CD4-positive, alpha-beta T cell treated with Interleukin-17A for 1 hour (primary cell): ENCODE results near the gene TBC1D10A.

ENCODE experiments used
- DNase-seq: peaks from one replicate; pipeline ENCODE4 v3.0.0-alpha.2; 2020

Gene TBC1D10A

DNA sequence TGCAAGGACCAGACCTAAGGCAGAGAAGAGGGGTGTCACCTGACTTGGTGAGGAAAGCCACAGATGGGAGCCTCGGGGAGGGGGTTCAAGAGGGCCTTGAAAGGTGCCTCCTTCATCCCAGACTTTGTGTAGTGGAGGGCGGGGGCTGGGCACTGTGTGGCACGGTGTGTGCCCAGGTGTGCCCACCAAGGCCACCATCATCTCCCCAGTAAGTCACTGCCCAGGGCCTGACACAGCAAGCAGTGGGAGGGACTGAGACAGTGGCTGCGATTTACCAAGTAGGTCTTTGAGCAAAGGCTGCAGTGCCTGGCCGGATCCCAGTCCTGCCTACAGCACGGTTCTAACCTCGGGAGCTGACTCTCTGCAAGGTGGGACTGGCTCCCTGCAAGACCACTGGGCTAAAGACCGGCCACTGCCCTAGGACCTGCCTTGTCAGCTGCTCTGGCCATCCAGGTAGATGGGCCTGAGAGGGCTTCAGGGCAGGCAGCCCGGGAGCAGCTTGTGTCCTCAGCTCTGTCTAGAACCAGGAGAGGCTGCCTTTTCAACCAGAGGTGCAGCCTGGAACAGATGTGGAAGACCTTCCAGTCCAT is 61.5 kb downstream of the TBC1D10A start:
- DNase-seq, result no peak

DNA sequence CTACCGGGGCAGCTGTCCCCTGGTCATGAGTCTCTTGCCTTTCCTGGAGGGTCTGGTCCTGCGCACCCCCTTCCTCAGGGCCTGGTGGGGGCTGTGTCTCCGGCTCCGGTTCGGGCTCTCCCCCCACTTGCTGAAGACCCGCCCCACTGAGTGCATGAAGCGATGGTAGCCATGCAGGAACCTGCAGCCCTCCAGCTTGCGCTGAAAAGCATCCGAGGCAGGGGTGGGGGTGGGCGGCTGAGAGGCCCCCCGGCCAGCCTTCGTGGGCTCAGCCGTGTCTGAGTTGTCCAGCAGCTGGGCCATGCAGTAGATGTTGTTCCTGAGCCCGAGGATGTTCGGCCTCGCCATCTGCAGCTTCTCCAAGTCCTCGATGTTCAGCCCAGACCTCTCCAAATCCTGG is 62.9 kb downstream of the TBC1D10A start:
- no peak for DNase-seq

DNA sequence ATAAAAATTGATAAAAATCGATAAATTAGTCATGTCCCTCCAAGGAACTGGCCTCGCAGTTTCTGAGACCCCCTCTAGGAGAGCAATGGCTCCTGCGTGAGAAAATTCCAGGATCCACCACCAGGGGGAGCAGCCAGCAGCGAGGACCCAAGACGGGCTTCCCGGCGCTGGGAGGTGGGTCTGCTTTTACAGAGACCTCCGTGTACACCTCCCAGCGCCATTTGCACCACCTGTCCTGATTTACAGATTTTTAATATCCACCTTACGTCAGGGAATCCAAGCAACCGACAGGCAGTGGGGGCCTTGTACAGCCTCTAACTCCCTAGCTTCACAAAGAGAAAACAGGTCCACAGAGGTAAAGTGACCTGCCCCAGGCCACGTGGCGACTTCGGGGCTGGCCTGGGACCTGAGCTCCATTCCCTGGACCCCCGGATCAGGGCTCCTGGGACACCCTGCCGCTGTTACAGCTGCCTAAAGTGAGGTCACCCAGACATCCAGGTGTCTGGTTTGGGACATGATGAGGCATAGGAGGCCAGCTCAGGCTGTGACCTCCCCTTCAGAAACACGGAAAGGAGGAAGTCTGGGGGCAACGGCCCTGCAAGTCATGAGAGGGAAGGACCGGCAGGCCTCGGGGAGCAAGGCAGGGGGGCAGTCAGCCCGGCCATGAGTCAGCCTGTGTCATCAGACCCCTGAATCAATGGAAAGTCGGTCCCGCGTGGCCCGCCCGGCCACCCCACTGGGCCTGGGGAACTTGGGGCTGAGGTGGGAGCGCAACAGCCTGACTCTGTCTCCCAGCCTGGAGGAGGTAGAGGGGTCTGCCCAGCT is 63.6 kb downstream of the TBC1D10A start:
- DNase-seq, result peak; percentile 81

DNA sequence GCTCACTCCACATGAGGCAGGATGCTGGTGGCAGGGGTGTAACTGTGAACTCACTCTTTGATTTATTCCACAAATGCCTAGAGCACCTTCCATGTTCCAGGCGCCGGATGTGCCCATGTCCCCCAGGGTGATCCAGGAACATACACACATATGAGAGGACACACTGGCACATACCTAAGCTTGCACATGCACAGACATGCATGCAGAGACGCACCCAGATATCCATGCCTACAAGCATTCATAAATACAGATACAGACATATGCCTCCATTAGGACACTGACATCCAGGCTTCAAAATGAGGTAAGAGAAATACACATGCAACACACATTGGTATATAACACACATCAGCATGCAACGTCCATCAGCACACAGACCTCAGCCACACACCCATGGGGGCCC is 64.6 kb downstream of the TBC1D10A start:
- no peak for DNase-seq

DNA sequence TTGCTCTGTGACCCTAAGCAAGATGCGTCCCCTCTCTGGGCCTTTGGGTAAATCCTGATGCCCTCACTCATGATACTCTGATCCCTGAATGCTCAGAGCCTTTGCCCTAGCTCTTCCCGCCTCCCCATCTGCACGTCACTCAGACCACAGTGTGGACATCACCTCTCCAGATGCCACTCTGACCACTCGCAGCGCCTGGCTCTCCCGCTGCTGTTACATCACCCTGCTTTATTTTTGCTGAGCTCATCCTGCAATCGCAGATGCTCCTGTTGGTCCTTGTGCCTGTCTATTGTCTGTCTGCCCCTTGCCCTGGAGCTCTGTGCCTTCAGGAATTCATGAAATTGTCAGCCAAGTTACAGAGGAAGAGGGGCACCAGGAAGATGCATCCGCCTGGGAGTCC is 65.6 kb downstream of the TBC1D10A start:
- no peak for DNase-seq

DNA sequence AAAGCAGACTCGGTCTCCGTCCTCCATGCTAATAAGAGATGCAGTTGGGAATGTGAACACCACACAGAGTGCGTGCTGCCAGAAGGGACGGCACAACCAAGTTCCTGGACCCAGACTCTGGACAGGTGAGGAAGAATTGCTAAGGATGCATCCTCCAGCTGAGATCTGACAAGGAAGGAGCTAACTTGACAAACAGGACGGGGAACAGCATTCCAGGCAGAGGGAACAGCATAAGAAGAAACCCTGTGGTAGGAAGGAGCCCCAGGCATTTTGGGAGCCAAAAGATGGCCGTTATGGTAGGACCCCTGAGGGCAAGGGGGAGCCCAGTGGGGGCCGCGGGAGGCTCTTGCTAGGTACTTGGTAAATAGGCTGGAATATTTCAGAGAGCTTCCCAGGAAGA is 66.1 kb downstream of the TBC1D10A start:
- no peak for DNase-seq

DNA sequence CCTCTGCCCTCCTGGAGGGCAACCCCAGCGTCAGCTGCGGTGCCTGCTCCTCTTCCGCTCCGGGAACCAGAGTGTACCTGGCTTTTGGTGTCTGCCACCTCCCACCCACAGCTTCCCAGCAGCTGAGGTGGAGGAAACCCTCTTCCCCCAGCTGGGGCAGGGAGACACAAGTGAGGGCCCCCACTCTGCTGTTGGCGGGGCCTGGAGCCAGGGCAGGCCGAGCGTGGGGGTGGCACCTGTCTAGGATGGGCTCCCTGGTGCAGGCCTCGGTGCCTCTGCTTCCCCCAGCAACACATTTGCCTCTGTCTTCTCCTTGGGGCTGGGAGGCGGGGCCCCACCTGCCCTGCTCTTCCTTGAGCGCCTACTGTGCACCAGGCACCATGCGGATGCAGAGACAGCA is 66.5 kb downstream of the TBC1D10A start:
- no peak for DNase-seq

DNA sequence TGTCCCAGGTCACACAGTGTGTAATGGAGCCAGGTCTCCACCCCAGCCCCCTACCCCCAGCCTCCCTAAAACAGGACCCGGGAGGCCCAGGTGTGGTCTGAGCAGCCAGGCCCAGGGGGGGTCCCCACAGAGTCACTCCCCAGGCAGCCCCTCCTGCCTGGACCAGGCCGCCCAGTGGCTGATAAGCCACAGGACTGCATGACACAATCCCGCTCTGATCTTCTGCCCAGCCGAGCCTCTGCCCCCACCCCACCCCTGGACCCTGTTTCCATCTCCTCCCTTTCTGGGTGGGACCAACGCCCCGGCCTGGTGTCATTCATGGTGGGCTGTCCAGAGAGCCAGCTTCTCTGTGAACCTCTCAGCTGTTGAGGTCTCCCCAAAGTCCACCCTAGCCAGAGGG is 72.4 kb downstream of the TBC1D10A start:
- DNase-seq, result no peak

DNA sequence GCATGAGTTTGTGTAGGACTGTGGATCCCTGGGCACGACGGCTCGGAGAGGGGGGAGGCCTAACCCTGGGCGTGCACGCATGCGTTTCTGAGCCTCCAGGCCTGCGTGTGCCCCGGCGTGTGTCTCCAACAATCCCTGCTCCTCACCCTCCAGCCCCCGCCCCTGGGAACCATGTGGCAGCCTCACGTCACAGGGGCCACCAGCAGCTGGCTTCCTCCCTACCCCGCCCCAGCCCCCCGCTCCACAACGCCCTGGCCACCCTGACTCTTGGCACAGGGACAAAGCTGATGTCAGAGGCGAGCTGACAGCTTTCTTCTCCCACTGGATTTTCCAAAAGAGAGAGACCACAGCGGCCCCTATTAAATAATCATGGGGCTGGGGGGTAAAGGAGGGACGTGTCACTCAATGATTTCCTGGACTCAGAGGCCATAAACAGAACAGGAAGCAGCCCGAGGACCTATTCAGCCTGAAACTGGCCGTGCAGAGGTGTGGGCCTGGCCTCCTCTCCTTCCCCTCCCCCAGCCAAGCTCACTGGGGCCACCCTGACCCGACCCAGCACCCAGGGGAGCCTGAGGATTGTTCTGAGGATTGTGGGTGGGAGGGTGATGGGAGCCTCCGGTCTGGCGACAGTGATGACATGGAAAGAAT is 73.4 kb downstream of the TBC1D10A start:
- no peak for DNase-seq

DNA sequence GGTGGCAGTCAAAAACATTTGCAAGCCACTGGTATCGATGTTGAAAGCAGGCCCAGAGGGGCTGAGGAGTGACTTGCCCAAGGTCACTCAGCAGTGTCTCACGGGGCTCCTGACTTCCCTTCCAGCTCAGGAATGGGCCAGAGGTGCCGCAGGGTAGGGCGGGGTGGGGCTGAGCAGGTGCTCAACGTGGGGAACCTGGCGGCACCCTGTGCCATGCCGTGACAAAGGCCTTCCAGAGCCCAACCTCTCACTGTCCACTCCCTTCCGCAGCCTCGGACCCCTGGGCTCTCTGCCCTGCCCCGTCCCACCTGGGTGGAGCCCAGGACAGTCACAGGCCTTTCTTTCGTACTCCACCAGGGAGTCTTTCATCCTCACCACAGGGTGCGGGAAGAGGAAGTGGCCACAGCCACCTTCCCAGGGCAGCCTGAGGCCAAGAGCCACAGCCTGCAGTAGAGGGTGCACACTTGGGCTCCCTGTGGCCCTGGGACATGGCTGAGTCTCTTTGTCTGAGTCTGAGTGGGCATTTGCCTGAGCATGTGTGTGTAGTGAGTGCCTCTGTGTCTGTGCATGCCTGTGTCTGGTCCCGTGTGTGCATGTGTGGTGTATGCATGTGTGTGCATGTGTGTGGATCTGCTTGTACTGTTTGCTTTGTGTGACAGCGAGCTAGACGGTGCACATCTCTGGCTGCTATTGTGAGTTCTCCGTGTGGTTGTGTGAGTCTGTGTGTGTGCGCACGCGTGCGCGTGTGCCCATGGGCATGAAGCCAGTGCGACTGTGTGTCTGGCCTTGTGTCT is 74.1 kb downstream of the TBC1D10A start:
- no peak for DNase-seq

DNA sequence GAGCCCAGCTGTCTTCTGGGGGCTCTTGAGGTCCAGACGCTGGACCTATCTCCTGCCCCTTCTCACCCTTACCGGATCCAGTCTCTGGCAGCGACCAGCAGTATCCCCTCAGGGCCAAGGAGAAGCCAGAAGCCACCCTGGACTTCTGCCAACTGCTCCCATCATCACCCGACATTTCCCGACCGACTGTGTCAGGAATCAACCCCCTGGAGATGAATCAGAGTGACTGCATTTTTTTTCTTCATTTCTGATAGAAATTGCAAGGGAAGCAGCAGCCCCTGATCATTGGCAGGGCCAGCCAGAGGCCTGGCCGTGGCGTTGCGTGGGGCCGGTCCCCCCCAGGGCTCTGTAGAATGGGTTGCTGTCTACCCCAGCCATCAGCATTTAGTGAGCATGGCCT is 75.0 kb downstream of the TBC1D10A start:
- no peak for DNase-seq

DNA sequence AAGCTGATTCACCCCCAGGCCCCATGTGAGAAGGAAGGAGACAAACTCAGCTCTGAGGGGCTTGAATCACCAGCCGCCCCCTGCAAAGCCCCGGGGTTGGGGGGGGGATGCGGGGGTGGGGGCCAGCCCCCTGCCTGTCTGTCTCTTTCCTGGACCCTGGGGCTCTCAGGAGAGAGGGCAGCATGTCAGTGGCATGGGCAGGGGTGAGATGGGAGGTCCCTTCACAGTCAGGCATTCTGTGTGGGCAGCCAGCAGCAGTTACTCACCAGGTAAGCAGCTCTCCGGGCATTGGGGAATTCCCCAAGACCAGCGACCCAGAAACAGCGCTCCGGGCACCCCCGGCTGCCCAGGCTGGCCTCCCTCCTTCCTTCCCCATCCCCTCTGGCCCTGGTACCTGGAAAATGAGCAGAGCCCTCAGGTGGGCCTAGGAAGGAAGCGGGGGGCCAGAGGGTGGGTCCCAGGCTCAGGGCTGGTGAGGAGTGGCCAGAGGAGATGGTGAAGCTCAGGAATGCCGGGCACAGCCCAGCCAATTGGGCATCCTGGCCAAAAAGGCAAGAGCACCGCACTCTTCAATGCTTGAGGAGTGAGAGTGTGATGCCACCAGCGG is 76.0 kb downstream of the TBC1D10A start:
- DNase-seq, result no peak

DNA sequence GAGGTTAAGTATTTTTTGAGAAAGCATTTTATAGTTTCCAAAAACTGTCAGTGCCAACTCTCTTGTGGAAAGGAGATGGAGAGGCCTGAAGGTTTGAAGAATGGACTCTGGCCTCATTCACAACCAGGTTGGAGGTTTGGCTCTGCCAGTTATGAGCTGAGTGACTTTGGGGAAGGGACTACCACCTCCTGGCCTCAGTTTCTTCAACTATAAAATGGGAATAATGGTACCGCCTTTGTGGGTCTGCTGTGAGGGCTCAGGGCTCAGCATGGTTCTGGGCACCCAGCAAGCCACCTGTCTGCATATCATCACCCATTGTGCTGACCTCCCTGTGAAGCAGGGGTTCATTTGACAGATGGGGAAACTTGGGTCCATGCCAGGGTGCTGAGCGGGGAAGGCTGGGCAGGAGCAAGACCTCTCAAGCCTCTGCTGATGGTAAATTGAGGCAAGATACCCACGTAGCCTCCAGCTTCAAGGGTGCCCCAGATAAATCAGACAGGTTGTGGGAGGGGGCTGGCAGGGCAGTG is 76.6 kb downstream of the TBC1D10A start:
- DNase-seq, result no peak

DNA sequence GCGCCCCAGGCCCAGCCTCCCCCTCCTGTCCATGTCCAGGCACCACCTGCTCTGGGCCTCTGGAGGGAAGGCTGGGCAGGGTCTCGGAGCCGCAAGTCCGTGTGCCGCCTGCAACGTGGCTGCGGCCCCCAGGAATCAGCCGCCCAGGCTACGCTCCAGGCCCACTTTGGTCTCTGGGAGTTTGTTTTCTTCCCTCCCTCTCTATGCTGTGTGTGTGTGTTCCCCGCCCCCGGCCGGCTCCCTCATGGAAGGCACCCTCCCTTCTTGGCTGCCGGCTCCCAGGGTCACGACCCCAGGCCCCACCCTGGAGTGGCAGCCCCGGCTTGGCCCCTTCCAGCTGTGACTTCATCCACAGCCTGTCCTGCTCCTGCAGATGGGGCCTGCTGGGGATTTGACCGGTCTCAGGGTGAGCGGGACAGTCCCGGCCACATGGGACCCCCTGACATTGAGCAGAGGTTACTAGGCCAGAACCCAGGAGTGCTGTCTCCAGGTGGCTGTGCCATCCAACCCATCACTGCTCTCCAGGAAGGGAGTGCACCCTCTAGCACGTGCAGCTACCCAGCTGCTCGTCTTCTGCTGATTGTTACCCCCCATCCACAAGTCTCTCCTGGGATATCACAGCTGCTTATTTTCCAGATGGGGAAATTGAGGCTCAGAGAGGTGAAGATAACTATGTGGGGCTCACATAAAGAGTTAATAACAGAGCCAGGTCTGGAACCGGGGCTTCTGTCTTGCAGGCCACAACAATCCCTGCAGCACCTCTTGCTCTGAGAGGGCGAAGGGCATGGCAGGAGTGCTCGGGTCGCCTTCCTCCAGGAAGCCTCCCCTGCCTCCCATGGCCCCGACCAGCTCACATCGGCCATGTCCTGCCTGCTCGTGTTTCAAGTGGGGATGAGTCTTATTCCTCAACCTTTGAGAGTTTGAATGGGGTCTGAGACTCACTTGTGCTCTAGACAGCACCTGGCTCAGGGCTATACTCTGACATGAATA is 77.4 kb downstream of the TBC1D10A start:
- DNase-seq, result no peak

DNA sequence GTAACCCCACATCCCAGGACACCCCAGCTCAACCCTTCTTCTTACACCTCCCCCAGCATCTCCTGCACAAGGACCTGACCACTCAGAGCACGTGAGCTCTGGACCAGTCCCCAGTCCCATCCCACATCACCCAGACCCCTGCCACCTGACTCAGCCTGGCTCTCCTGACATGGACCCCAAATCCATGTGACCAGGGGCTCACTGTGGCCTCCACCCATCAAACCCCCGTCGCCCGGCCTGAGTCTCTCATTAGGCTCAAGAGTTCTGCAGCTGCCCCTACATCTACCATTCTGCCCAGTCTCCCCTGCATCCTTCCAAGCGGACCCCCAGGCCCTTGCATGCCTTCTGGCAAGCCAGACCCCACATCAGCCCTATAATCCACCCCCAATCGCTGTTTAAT is 78.3 kb downstream of the TBC1D10A start:
- DNase-seq, result no peak

DNA sequence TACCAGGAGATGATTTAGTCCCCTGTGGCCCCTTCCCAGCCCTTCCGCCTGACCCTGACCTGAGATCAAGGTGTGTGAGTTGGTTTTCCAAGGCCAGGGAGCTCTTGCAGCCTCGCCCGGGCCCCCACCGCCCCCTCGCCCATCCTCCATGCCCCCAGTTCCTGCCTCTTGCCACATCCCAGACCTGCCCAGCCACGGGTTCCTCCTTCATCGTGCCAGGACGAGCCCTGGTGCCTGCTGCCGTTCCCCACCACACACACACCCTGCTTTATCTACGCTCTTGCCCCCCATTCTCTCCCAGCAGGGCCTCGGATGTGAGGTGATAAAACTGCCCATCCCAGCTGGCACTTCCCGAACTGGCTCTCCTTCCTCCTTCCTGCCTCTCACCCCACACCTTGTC is 78.8 kb downstream of the TBC1D10A start:
- DNase-seq, result no peak

DNA sequence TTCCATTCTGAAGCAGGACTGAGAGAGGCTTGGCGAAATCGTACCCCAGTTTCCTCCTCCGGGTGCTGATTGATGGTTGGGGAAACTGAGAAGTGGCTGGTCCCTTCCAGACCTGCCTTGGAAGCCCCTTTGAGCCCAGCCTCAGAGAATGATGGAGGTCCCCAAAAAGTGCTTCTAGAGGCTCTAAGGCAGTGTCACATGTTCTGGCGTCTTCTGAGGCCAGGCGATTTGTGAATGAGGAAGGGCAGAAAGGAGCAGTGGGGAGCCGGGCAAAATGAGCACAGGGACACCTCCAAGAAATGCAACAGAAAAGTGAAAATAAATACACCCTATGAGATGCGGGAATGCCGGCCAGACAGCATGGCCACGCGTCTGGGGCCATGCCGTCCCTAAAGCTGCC is 79.2 kb downstream of the TBC1D10A start:
- DNase-seq, result no peak

DNA sequence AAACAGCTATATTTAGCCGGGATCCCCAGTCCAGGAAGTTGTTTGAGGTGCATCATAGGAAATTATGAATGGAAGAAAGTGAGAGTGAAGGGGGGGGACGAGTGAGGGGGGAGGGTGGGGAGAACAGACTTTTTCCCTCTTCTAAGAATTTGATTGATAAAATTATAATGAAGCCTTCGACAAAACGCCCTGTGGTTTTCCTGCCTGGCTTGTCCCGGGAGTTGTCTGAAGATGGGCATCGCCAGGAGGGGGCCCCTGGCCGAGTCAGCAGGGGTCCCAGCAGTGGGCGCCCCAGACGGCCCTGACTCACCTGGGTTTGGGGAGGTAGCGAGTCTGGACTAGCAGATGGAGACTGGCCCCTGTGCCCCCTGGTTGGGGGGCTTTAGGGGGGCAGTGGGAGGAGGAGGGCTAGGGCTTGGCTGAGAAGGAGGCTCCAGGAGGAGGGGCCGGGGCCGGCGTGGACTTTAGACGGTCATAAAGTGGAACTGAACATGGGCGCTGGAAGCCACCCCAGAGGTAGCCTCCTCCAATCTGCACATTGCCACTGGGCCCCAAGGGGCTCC is 79.8 kb downstream of the TBC1D10A start:
- DNase-seq, result no peak

DNA sequence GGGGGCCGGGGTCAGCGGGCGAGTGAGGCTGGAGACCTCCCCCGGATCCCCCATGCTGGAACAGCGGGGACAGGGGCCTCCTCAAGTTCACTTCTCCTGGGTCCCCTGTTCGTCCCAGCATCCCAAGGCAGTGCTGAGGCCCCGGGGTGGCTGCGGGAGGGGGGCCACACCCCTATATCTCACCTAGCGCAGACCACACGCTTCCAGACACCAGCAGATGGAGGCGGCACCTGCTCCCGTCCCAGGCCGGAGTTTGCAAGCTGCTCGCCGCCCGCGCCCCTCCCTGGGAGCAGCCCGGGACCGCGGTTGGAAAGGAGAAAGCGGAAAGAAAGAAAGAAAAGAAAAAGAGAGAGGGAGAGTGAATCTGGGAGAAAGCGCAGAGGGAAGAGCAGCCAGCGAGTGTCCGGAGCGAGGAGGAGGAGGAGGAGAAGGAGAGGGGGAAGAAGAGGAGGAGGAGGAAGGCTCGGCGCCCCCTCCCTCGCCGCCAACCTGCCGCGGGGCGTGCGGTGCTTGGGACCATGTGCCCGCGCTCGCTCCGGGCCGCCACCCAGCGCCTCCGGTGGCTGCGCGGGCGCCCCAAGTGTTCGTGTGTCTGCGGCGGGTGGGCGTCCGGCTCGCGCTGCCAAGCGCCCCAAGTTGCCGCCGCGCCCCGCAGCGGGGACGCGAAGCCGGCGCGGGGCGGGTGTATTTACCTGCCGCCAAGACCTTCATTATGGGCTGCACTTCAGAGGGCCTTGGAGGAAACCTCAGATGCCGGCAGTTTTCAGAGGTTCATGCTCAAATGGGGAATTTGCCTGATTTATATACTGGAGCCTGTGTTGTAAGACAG is 80.5 kb downstream of the TBC1D10A start, which contains the start of gene LIF:
TSS of gene LIF (minus strand) at position 775 of the 829 bp plus-strand sequence. CDS start at position 711, 64 bp downstream.
- peak; percentile 45 for DNase-seq
